Heart left ventricle (tissue), 16 donors: Measurements from ENCODE around the gene ACTR1B. TPM values are rescaled to one million over a fixed set of nuclear protein-coding genes. Genes with fewer than 3 reads are reported as not detected.
"Not testable (repeated sequence)": the region's sequence is repeated elsewhere in the genome, so short reads cannot be mapped to it uniquely, and the experiment has no call there.

Experiments
- ATAC-seq, 4 donors: fragments of 200-7000 bp; cut with Tn5 transposase; one replicate each; pipeline ENCODE4 v1.9.1; 2020 to 2022; ENCODE audit warnings: moderate library complexity in 4 of 4, mild to moderate bottlenecking in 3 of 4, moderate number of reproducible peaks in 1 of 4
- DNase-seq, 5 donors: peaks; one replicate each; pipeline ENCODE4 v3.0.0-alpha.2; 2020
- H3K27ac ChIP-seq, 12 donors: fragments of 200-600 bp; sonication (generic) in 4 of 12; one replicate each; pipeline versions ENCODE4 v1.5.0 to v1.8.0; 2016 to 2022; ENCODE audit warnings: mild to moderate bottlenecking in 2 of 12
- H3K27me3 ChIP-seq, 9 donors: fragments of 200-600 bp; sonication (generic) in 2 of 9; one replicate each; pipeline versions ENCODE4 v1.5.1 to v1.8.0; 2016 to 2022; ENCODE audit warnings: mild to moderate bottlenecking in 3 of 9
- H3K36me3 ChIP-seq, 9 donors: fragments of 200-600 bp; sonication (generic) in 2 of 9; one replicate each; pipeline versions ENCODE4 v1.5.0 to v1.8.0; 2018 to 2022; ENCODE audit warnings: mild to moderate bottlenecking in 2 of 9
- H3K4me1 ChIP-seq, 12 donors: fragments of 200-600 bp; sonication (generic) in 4 of 12; one replicate each; pipeline versions ENCODE4 v1.5.0 to v1.8.0; 2016 to 2022; ENCODE audit warnings: mild to moderate bottlenecking in 3 of 12
- H3K4me3 ChIP-seq, 12 donors: fragments of 200-600 bp; sonication (generic) in 4 of 12; one replicate each; pipeline versions ENCODE4 v1.5.0 to v1.8.0; 2017 to 2022; ENCODE audit warnings: mild to moderate bottlenecking in 9 of 12, moderate library complexity in 4 of 12
- H3K9me3 ChIP-seq, 12 donors: fragments of 200-600 bp; sonication (generic) in 4 of 12; one replicate each; pipeline versions ENCODE4 v1.5.0 to v1.8.0; 2016 to 2022; ENCODE audit warnings: mild to moderate bottlenecking in 1 of 12
- CTCF ChIP-seq, 12 donors: fragments of 200-600 bp; sonication (generic) in 4 of 12; IDR thresholded peaks; one replicate each; pipeline versions ENCODE4 v1.5.0 to v1.8.0; 2018 to 2022; ENCODE audit warnings: antibody characterized with exemption in 12 of 12, mild to moderate bottlenecking in 5 of 12
- POLR2A ChIP-seq, 2 donors: fragments of 450-650 bp; IDR thresholded peaks; one replicate each; pipeline ENCODE4 v1.6.1; 2017; ENCODE audit warnings: antibody characterized with exemption in 2 of 2, mild to moderate bottlenecking in 2 of 2, moderate library complexity in 2 of 2
- WGBS, 4 donors: extraction: QIAGEN DNeasy Blood & Tissue Kit in 2 of 4; methylation state at CpG; one replicate each; pipeline versions ENCODE4 v1.1.5 to v1.1.7; 2013 to 2018; 5-methylcytosine and 5-hydroxymethylcytosine counted together
- intact Hi-C, 10 donors: fragments of 100-400 bp; cut with DNase I; formaldehyde crosslinking; loops; one replicate each; pipeline versions ENCODE4 v1.11.1 to v1.14.2; 2022
- polyA plus RNA-seq, 2 donors: library from polyadenylated mRNA; stranded (reverse); fragments of 200-250 nt; gene quantifications; one replicate each; pipeline ENCODE4 v1.2.3, GENCODE V29; 2013
- total RNA-seq, 9 donors: library from RNA; depleted of rRNA in 2 of 9; stranded (reverse); fragments of >200 nt in 2 of 9; fragmentation: NEBNext Ultra II Directional in 3 of 9; extraction: Animal tissue kit (Norgen Biotek cat#: 25700) in 3 of 9; gene quantifications; one replicate each; pipeline versions ENCODE4 v1.1.0 to v1.2.4, GENCODE V29; 2016 to 2023
- donor health status: ischemic (EF 13 %, LVEDD 7.1; RV severe dilation, severe dysfunction).
- donor health status: healthy with polysubstance abuse.
- donor health status: DM: no; HTN: yes; CAD: no.
- donor health status: DM: no; HTN: no; CAD: no.
- donor health status: ischemic (EF 25% LVEDD 6.9; RV normal size, moderate dysfunction).
- donor health status: ischemic (EF 25% LVEDD 5.7; RV mildly dilated, moderate dysfunction).
- donor health status: healthy.
- donor health status: DM: yes; HTN: yes; CAD: no.
- donor health status: ischemic (EF 35%, LVEDD 5.7; RV mildly dilated, moderate dysfunction).
- donor health status: nonischemic (EF 11% LVEDD 7.7; RV severe dilation, severe dysfunction).
- donor health status: DM: yes; HTN: yes; CAD: no.
- donor health status: PGD.
- donor health status: ischemic (EF 29% LVEDD 5.4; RV normal size, mild dysfunction).
- donor health status: nonischemic (EF 23%, LVEDD 6.1; RV moderate dilation, normal function).

ACTR1B gene
- total and polyA plus RNA-seq, 11 donors: 48.7 to 94.9 (median 74.9) TPM

GRCh38 chr2:97645112-97645694, 18.6 kb downstream of the ACTR1B start:
- peaks cover 0 to 27% (median 14%) of the 10 kb centered on the region in 12 donors for H3K4me1 ChIP-seq
- intact Hi-C loops: loop anchor here in 4 of 10 donors (1.0 to 10.0 kb wide), 2 partner anchors 19 to 50 kb away; partner anchors contain the start of gene ACTR1B (in 4 of the 4)
- no peaks in the 10 kb centered on the region for H3K27me3 ChIP-seq
- DNase-seq (no peak), ATAC-seq (peak; percentile 45 to 63 (median 57))
- no peaks in the 10 kb centered on the region for H3K9me3 ChIP-seq
- TF ChIP-seq CTCF (IDR thresholded peaks at IDR 0.05): no peak
- no peak for TF ChIP-seq POLR2A (IDR thresholded peaks at IDR 0.05)
- H3K36me3 ChIP-seq: peaks cover 0 to 35% (median 33%) of the 10 kb centered on the region in 9 donors
- peak overlapping the region; percentile 71 to 100 (median 88) for H3K4me3 ChIP-seq
- peak overlapping the region; percentile 92 to 99 (median 97) for H3K27ac ChIP-seq
- WGBS, 4 donors: 6 to 10% (median 8%) methylated on average over 19 of the region's 19 CpGs

GRCh38 chr2:97644023-97644717, 19.7 kb downstream of the ACTR1B start:
- TF ChIP-seq CTCF (IDR thresholded peaks at IDR 0.05) (no peak), POLR2A (IDR thresholded peaks at IDR 0.05) (no peak)
- H3K27me3 ChIP-seq: peaks cover 0 to 3% (median 0%) of the 10 kb centered on the region in 9 donors
- peaks cover 0 to 24% (median 22%) of the 10 kb centered on the region in 9 donors for H3K36me3 ChIP-seq
- no peak for ATAC-seq
- no peak overlapping the region for H3K4me3 ChIP-seq
- intact Hi-C loops: loop anchor here in 2 of 10 donors (5.0 to 10.0 kb wide), 2 partner anchors 33 to 49 kb away; no protein-coding TSS in a partner anchor
- peak overlapping the region in 5 of 12 donors; percentile 11 to 99 (median 92) for H3K27ac ChIP-seq
- no peak for DNase-seq
- H3K4me1 ChIP-seq: peaks cover 0 to 27% (median 14%) of the 10 kb centered on the region in 12 donors
- H3K9me3 ChIP-seq: no peaks in the 10 kb centered on the region
- WGBS, 4 donors: 90 to 96% (median 95%) methylated on average over 4 of the region's 4 CpGs

- intact Hi-C loops, DNase-seq, ATAC-seq, H3K36me3 ChIP-seq, H3K4me1 ChIP-seq, H3K4me3 ChIP-seq, H3K27ac ChIP-seq, H3K27me3 ChIP-seq, H3K9me3 ChIP-seq: not testable (repeated sequence)
- WGBS, 4 donors: 57 to 67% (median 61%) methylated on average over 7 to 8 of the region's 8 CpGs
These were observed 37.8 kb downstream of the ACTR1B start for GRCh38 chr2:97626049-97626430.

GRCh38 chr2:97625354-97626048, 38.3 kb downstream of the ACTR1B start:
- 41 to 59% (median 48%) methylated on average over 2 to 4 of the region's 8 CpGs for WGBS, 4 donors
- intact Hi-C loops, DNase-seq: not testable (repeated sequence)

GRCh38 chr2:97622976-97623375, 40.9 kb downstream of the ACTR1B start:
- H3K27ac ChIP-seq, ATAC-seq, intact Hi-C loops: not testable (repeated sequence)

More at GRCh38 chr2:97625354-97626048, 38.3 kb downstream of the ACTR1B start:
- H3K36me3 ChIP-seq, H3K4me1 ChIP-seq, H3K9me3 ChIP-seq, H3K27me3 ChIP-seq, ATAC-seq, H3K4me3 ChIP-seq, H3K27ac ChIP-seq: not testable (repeated sequence)

GRCh38 chr2:97620492-97620891, 43.4 kb downstream of the ACTR1B start:
- ATAC-seq, H3K27me3 ChIP-seq, H3K4me1 ChIP-seq, intact Hi-C loops, H3K9me3 ChIP-seq, DNase-seq, H3K36me3 ChIP-seq, H3K4me3 ChIP-seq, H3K27ac ChIP-seq: not testable (repeated sequence)
- 80 to 93% (median 91%) methylated on average over 1 of the region's 1 CpG for WGBS, 4 donors

More at GRCh38 chr2:97622976-97623375, 40.9 kb downstream of the ACTR1B start:
- not testable (repeated sequence) for H3K27me3 ChIP-seq, H3K9me3 ChIP-seq, DNase-seq, H3K4me3 ChIP-seq, H3K36me3 ChIP-seq, H3K4me1 ChIP-seq

GRCh38 chr2:97618939-97619827, 44.7 kb downstream of the ACTR1B start:
- ATAC-seq: peak in 3 of 4 donors; percentile 56 to 77 (median 69)
- intact Hi-C loops, H3K27ac ChIP-seq, H3K4me1 ChIP-seq, DNase-seq, H3K9me3 ChIP-seq, H3K36me3 ChIP-seq, H3K4me3 ChIP-seq, H3K27me3 ChIP-seq: not testable (repeated sequence)
- 69 to 84% (median 78%) methylated on average over 3 to 6 of the region's 14 CpGs for WGBS, 4 donors
